Mesothelial cell of epicardium (in vitro differentiated cells): Measurements from ENCODE around the gene NKX2-2. TPM values are rescaled to one million over a fixed set of nuclear protein-coding genes. Genes with fewer than 3 reads are reported as not detected.

Source experiments
- DNase-seq, 2 experiments: peaks; one replicate each; pipeline ENCODE4 v3.0.0; 2021; ENCODE audit warnings: low spot score in 2 of 2; ENCODE audit not compliant: unreplicated experiment in 2 of 2
- H3K27ac Mint-ChIP-seq: 2 replicates; pipeline ENCODE4 v1.8.0; 2021; ENCODE audit warnings: mixed read lengths
- H3K27me3 Mint-ChIP-seq: 2 replicates; pipeline ENCODE4 v1.8.0; 2021; ENCODE audit warnings: low read depth, mixed read lengths
- H3K36me3 Mint-ChIP-seq: 2 replicates; pipeline ENCODE4 v1.8.0; 2021; ENCODE audit warnings: mixed read lengths
- H3K4me1 Mint-ChIP-seq: 2 replicates; pipeline ENCODE4 v1.8.0; 2021; ENCODE audit warnings: mixed read lengths
- H3K4me3 Mint-ChIP-seq: 2 replicates; pipeline ENCODE4 v1.8.0; 2021; ENCODE audit warnings: mild to moderate bottlenecking, moderate library complexity, mixed read lengths
- H3K9me3 Mint-ChIP-seq: 2 replicates; pipeline ENCODE4 v1.8.0; 2021; ENCODE audit warnings: mixed read lengths
- CTCF ChIP-seq: fragments of 200-600 bp; sonication (generic); IDR thresholded peaks from one replicate; pipeline ENCODE4 v1.5.0; 2021; ENCODE audit warnings: antibody characterized with exemption; ENCODE audit not compliant: unreplicated experiment
- total RNA-seq: library from RNA; stranded (reverse); gene quantifications from 3 replicates; pipeline ENCODE4 v1.2.1, GENCODE V29; 2021

The NKX2-2 gene
- total RNA-seq, 1 donor from 2014 or later, result not detected

GRCh38 chr20:21555470-21556120 is 41.7 kb upstream of the NKX2-2 start:
- no peaks in the 10 kb centered on the region for H3K36me3 Mint-ChIP-seq
- peaks cover 70% of the 10 kb centered on the region for H3K27me3 Mint-ChIP-seq
- H3K4me1 Mint-ChIP-seq, result no peaks in the 10 kb centered on the region
- no peak for DNase-seq
- H3K9me3 Mint-ChIP-seq, result no peaks in the 10 kb centered on the region
- H3K4me3 Mint-ChIP-seq, result no peak overlapping the region
- H3K27ac Mint-ChIP-seq, result no peak overlapping the region
- TF ChIP-seq CTCF, result no peak

GRCh38 chr20:21554985-21555384 is 41.1 kb upstream of the NKX2-2 start:
- no peak for DNase-seq
- no peak for TF ChIP-seq CTCF
- Mint-ChIP-seq H3K4me1 (no peaks in the 10 kb centered on the region), H3K4me3 (no peak overlapping the region), H3K27me3 (peaks cover 73% of the 10 kb centered on the region), H3K27ac (no peak overlapping the region), H3K9me3 (no peaks in the 10 kb centered on the region), H3K36me3 (no peaks in the 10 kb centered on the region)

- Mint-ChIP-seq H3K9me3 (no peaks in the 10 kb centered on the region), H3K4me1 (no peaks in the 10 kb centered on the region), H3K36me3 (no peaks in the 10 kb centered on the region), H3K27me3 (peaks cover 75% of the 10 kb centered on the region), H3K4me3 (no peak overlapping the region), H3K27ac (no peak overlapping the region)
- DNase-seq, result no peak
- no peak for TF ChIP-seq CTCF
Measured at GRCh38 chr20:21554376-21554890, 40.6 kb upstream of the NKX2-2 start.

- TF ChIP-seq CTCF, result no peak
- DNase-seq, result no peak
- H3K4me3 Mint-ChIP-seq, result no peak overlapping the region
- no peaks in the 10 kb centered on the region for H3K9me3 Mint-ChIP-seq
- no peak overlapping the region for H3K27ac Mint-ChIP-seq
- peaks cover 64% of the 10 kb centered on the region for H3K27me3 Mint-ChIP-seq
- no peaks in the 10 kb centered on the region for H3K36me3 Mint-ChIP-seq
- H3K4me1 Mint-ChIP-seq, result no peaks in the 10 kb centered on the region
Measured at GRCh38 chr20:21550587-21550986, 36.7 kb upstream of the NKX2-2 start.

GRCh38 chr20:21548390-21549035 is 34.6 kb upstream of the NKX2-2 start:
- Mint-ChIP-seq H3K27me3 (peaks cover 59% of the 10 kb centered on the region), H3K4me3 (no peak overlapping the region), H3K9me3 (no peaks in the 10 kb centered on the region), H3K27ac (no peak overlapping the region), H3K36me3 (no peaks in the 10 kb centered on the region), H3K4me1 (no peaks in the 10 kb centered on the region)
- DNase-seq, result no peak
- TF ChIP-seq CTCF, result no peak
